GM19452 (cell line): Measurements from ENCODE around the gene CPT1A.

ENCODE experiments used
- ATAC-seq: cut with Tn5 transposase; IDR thresholded peaks from one replicate; pipeline ENCODE4 v1.9.1; 2021; ENCODE audit not compliant: unreplicated experiment

The CPT1A gene

DNA sequence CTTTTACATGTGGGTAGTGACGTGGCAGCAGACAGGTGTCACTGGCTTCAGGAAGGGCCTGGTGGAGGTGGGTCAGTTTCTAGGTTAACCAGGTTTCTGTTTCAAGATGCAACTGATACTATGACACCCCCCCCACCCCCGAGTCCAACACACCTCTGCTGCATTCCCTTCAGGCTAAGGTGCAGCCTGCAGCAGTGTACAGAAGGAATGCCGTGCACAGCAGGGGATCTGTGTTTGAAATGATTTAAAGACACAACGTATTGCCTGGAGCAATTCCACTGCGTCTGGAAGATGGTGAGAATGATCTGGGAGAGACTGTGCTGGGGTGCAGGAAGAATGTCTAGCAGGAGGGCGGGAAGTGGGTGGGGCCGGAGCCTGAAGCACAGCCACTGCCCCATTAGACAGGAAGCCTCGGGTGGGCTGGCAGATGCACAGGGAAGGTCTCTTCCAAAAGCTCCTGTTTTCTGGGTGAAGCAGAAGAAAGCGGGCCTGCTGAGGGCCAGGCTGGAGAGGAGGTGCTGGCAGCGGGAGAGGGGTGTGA is 78.5 kb downstream of the CPT1A start:
- no peak for ATAC-seq

DNA sequence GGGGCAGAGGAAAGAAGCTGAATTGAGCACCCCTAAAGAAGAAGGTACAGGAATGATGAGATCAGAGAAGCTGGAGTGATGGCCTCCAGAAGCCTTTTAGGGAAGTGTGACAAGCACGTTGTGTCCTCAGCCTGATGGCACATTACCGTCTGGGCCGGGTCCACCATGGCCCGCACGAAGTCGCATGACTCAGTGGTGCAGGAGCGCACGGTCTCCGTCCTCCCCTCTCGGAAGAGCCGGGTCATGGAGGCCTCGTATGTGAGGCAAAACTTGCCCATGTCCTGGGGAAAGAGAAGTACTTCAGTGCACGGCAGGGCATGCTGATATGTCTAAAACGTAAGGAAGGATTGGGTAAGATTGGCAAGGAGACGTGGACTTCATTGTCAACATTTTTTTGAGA is 79.2 kb downstream of the CPT1A start:
- ATAC-seq, result no peak

DNA sequence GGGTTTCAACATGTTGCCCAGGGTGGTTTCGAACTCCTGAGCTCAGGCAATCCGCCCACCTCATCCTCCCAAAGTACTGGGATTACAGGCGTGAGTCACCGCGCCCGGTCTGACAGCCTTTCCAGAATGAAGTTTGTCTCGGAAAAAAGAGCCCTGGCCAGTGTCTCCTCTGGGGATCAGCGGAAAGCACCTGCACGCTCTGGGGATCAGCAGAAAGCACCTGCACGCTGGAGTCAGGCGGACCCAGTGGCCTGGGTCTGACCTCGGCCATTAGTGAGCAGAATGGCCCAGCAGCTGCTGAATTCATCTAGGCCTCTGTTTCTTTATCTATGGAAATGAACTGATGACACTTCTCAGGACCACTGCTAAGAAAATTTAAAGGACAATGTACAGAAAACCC is 79.9 kb downstream of the CPT1A start:
- no peak for ATAC-seq

DNA sequence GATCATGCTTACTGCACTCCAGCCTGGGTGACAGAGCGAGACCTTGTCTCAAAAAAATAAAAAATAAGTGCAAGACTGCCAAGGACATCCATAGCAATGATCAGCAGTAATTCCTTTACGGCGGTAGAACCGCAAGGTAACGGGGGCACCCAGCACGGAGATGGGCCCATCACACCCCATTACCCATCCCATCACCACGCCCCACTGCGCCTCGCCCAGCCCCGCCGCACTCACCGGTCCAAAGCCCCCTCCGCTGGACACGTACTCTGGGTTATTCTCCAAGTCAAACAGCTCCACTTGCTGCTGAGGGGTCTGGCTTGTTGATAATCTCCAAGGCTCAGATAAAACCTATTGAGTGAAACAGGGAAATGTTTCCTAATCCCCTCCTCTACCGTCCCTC is 81.7 kb downstream of the CPT1A start:
- ATAC-seq, result no peak

DNA sequence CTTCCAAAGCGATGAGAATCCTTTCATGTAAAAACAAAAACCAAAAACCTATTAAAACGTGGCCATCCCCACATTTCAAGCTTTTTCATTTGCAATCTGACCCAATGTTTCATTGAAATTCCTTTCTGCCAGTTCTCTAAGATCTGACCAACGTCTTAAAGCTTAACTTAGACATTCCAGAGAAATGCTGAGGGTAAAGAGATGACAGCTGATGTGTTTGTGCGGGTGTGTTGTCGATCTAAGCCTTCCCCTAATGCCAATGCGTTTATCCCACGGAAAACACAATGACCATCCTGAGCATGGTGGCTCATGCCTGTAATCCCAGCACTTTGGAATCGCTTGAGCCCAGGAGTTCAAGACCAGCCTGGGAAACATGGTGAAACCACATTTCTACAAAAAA is 84.0 kb downstream of the CPT1A start:
- no peak for ATAC-seq

DNA sequence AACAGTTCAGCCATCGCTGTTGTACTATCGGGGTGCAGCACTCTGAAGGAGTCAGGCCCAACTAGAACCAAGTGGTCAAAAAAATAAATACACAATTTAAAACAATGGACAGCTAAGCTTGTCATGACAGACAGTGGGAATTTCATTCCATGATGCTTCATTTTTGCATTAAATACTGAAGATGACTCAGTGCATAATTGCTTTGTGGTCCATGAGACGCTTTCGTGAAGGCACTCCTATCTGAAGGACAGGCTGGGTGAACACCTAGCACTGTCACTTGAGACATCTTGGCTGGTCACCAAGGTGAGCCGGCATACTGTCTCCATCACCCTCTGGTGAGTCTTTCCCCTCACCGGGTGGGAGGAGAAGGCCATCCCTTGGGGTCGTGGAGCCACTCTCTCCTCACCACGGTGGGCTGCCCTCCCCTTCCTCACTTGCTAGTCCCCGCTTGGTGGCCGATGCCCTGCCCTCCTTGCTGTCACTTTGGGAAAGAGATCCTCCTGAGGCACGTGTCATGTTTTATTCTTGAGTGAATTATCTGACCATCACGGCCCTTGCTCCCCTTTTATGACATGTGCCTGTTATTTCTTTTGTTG is 85.4 kb downstream of the CPT1A start:
- no peak for ATAC-seq

DNA sequence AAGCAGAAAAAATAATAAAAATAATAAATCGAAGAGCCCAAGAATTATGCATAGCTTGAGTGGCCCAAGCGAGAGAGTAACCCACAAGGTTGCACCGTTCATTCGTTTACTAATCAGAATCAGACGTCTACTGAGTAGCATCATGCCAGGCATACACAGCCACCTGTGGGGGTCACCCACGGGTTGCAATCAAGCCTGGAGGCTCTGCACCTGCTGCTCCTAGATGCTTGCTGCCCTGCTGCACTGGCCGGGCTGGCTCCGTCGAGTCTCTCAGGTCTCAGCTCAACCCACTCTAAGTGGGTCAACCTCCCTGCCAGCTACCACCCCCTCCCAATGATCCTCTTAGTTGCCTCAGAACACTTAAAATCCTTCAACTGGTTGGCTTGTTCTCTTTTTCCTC is 88.4 kb downstream of the CPT1A start:
- ATAC-seq, result no peak

DNA sequence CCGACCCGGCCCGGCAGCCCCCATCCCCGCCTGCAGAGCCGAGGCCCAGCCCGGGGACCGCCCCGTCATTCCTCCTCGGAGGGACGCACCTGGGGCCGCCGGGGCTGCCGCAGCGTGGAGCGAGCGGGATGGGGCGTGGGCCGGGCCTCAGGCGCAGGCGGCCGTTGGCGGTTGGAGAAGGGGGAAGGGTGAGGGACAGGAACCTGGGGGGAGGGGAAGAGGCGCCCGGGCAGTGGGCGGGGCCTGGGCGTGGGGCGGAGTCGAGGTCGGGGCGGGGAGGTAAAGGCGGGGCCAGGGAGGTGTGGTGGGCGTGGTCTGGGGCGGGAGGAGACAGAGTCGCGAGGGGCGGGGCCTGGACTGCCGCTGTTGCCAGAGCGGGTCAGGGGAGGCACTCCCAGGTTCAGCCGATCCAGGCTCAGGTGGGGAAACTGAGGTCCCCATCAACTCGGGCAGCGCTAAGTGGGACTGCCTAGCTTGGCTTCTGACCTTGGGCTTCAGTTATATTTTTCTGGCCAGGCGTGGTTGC is 90.3 kb downstream of the CPT1A start, which contains the start of gene TESMIN:
TSS of gene TESMIN (minus strand) at position 190 of the 526 bp plus-strand sequence. CDS start 860 bp downstream, outside the sequence.
- ATAC-seq, result peak; percentile 51

DNA sequence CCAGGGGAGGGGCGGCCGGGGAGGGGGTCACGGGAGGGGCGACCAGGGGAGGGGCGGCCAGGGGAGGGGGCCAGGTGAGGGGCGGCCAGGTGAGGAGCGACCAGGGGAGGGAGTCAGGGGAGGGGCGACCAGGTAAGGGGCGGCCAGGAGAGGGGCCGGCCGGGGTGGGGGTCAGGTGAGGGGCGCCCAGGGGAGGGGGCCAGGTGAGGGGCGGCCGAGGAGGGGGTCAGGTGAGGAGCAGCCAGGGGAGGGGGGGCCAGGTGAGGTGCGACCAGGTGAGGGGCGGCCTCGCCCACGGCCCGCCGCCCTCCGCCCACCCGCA is 90.8 kb downstream of the CPT1A start:
- no peak for ATAC-seq

DNA sequence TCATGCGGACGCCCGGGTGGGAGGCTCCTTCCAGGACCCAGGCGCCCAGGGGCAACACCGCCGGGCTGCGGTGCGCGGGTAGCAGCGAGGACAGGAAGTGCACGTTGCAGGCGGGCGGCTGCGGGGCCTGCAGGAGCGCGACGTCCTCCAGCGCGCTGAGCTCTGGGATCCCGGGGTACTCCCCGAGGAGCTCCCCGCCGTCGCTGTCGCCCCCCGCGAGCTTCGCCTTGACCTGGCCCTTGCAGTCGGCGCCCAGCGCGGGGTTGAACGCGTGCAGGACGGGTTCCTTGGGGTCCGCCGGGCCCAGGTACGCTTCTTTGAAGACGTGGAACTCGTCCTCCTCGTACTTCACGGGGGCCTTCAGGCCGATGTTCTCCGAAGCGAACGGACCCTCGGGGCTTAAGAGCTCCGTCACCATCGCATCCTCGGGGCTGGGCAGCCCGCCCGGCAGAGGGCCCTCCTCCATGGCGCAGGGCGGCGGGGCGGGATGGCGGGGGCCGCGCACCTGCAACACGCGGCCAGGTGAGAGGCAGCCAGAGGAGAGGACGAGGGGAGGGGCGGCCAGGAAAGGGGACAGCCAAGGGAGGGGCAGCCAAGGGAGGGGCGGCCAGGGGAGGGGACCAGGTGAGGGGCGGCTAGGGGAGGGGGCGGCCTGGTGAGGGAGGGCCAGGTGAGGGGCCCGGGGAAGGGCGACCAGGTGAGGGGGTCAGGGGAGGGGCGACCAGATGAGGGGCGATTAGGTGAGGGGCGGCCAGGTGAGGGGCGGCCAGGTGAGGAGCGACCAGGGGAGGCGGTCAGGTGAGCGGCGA is 91.3 kb downstream of the CPT1A start:
- no peak for ATAC-seq

DNA sequence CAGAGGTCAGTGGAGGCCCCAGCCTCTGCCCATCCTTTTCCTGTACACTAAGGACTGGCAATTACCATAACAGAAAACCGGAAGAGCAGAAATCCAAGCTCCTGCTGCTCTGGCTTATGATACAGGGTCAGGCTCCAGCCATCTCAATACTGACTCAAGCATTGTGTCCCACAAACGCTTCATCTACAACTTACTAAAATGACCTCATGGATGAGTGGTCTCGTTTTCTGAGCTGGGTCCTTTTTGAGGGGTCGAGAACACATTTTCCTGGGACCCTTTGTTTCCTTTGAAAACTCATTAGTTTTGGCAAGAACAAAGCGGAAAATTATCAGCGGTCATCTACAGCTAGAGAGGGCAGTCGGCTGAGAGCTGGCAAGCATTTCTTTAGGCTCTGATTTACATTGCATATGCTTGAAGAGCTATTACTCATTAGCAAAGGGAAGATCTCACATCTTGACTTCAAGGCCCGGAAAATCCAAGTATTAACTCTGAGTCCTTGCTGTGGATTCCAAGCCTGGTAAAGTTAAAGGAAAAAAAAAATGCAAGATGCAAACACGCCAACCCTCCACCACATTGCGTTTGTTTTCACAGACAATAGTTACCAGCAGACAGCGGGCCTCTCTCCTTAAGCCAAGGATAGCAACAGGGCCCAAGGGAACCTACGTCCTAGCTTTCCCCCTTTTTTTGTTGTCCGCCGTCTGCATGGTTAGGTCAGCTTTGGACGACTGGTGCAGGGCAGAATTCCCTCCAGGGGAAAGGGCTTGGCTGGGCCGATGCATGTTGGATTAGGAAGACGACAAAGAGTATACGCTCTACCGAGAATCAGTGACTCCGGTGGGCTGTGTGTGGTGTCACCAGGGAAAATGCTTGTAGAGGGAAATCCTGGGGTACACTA is 92.2 kb downstream of the CPT1A start:
- no peak for ATAC-seq

DNA sequence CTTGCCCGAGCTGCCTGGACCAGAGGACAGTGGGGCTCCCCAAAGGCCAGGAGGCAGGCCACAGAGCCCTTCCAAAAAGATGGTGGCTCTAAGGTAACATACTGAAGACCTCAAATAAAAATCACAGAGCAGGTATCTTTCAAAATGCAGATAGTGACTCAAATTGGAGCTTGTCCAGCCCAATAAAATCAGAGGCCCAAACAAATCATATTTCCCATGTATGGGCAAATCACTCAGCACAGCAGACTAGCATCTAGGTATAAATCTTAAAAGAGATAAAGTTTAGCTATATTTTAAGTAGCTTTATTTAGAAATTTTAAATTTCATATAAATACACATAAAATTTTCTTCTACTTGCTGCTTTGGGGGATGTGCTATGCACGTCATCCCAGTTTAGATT is 93.7 kb downstream of the CPT1A start:
- no peak for ATAC-seq

DNA sequence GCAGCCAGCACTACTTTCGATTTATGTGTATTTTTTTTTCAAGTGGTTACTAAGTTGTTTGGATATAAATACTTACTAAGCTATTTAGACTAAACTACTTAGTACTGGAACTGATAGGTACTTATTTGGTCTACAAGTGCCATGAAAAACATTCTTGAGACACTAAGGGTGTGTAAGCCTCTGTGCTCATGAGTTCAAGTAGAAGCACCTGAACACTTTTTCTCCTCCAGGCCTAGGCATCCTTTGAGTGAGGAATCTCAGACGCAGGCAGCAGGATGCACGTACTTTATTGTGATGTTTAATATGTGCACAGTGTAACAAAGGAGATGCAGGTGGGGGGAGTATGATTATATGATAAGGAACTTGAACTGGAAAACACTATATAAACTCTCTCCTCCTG is 98.2 kb downstream of the CPT1A start:
- ATAC-seq, result no peak

DNA sequence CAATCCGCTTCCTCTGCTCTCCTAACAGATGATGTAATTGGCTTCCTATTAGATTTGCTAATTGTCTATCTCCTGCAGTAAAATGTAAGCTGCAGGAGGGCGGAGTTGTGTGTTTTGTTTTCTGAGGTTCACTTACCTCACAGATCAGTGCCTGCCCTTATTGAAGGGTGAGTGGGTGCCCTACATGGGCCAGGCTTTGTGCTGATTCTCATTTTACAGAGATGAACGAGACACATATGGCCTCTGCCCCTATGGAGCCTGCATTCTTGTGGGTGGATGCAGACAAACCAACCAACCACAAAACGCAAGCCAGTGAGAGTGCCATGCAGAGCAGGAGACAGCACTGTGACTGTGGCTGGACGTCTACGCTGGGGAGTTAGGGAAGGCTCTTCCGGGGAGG is 100.3 kb downstream of the CPT1A start:
- ATAC-seq, result no peak

DNA sequence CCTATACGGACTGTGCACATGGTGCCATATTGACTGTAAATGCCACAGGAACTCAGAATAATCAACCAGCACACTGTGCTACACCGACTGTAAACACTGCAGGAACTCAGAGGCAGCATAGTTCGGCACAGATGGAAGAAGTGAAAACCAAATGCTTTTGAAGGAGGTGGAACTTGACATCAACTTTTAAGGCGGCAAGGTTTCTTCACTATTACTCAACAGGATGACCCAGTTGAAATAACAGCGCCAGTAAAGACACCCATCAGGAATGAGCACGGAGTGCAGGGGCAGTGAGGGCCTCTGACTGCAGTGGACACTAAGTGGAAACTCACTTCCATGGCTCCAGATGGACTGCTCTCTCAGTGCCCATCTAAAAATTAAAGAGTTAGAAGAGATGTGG is 106.1 kb downstream of the CPT1A start:
- ATAC-seq, result no peak

DNA sequence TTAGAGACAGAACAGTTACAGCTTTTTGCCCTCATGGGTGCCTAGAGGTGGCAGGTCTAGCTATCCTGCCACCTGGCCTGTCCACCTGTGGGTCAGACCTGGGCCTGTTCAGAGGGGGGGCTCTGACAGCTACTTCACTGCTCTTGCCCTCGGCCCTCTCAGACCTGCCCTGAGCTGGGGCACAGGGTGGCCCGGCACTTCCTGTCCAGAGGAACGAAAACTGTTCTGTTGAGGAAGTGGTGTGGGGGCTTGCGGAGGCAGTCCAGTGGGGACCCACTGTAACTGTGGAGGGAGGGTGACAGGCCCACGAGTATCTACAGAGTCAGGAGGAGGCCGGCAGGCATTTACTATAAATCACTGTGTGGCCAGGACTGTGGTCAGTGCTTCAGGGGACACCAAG is 106.6 kb downstream of the CPT1A start:
- ATAC-seq, result no peak

DNA sequence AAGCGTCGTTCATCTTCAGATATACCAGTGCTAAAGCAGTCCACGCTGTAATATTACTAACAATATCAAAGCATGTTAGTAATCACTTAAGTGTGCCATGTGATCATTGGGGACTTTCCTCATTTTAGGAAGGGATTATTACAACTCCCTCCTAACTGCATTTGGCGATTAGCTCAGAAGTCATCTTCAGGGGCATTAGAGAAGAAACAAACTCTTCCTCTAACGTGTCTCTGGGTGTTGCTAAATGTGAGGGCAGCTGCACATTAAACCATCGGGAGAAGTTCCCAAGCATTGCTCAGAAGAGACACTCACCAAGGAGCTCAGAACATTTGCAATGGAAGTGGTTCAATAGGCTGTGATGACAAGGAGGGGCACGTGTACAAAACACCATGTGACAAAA is 107.6 kb downstream of the CPT1A start:
- ATAC-seq, result no peak

DNA sequence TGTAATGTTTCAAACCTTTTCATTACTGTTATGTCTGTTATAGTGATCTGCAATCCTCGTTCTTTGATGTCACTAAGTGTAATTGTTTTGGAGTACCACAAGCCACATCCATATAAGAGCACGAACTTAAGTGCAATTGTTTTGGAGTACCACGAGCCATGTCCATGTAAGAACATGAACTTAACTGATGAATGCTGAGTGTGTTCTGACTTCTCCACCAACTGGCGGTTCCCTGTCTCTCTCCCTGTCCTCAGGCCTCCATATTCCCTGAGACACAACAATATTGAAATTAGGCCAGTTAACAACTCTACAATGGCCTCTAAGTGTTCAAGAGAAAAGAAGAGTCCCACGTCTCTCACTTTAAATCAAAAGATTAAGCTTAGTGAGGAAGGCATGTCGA is 113.9 kb downstream of the CPT1A start:
- ATAC-seq, result no peak

DNA sequence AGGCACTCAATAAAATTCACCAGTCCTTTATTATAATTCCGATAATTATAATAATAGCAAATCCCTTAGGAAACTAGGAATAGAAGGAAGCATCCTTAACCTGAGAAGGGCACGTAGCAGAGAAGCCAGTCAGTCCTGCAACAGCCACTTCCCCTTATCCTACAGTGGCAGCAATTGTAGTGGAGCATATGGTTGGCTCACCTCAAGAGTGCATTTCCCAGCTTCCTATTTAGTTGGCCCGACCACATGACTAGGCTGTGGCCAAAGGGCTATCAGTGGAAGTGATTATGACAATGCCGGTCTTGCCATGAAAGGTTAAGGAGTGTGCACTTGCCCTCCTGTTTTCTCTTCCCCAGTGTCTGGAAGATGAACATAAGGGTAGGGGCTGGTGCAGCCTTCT is 117.4 kb downstream of the CPT1A start:
- ATAC-seq, result no peak

DNA sequence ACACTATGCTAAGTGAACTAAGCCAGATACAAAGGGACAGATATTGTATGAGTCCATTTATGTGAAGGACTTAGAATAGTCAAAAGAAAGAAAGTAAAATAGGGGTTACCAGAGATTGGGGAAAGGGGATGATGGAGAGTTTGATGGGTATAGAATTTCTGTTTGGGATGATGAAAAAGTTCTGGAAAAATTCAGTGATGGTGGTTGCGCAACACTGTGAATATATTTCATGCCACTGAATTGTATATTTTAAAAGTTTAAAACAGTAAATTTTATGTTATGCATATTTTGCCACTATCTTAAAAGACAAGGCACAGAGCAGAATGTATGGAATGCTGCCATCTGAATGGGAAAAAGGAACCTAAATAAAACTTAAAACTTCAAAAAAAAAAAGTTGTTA is 119.6 kb downstream of the CPT1A start:
- no peak for ATAC-seq

DNA sequence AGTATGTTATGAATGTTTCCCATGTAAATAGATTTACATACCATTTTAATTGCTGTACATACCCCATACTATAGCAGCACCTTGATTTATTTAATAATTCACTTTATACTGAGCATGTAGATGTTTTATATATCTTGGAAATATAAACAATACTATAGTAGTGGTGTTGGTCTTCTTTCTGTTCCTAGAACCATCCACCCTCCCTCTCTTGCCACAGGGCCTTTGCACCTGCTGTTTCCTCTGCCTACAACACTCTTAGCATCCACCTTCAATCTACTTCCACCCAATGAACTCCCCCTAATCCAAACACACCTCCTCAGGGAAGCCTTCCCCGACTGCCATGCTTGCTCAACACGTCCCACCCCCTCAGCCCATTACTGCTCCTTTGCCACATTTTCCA is 120.6 kb downstream of the CPT1A start:
- no peak for ATAC-seq
